ENCODE measurements around the gene CUL2. TPM values are rescaled to one million over a fixed set of nuclear protein-coding genes. Genes with fewer than 3 reads are reported as not detected.
A peak's percentile ranks its signal among the peaks of the same experiment; 100 is the strongest.

CUL2 gene
- total RNA-seq, 6 experiments from 2014 or later: 13.2 to 20.4 (median 15.9) TPM

GRCh38 chr10:35003906-35004305 lies 86.2 kb downstream of the CUL2 start:
- no peak for TF ChIP-seq POLR2A (IDR thresholded peaks at IDR 0.05)
- no peak for TF ChIP-seq CTCF (IDR thresholded peaks at IDR 0.05)
- Histone ChIP-seq H3K9me3 (no peaks in the 10 kb centered on the region), H3K36me3 (no peaks in the 10 kb centered on the region), H3K4me1 (peaks cover 0 to 2% (median 0%) of the 10 kb centered on the region in 4 donors), H3K27ac (no peak overlapping the region), H3K4me3 (no peak overlapping the region), H3K27me3 (no peaks in the 10 kb centered on the region)
- DNase-seq (no peak), ATAC-seq (no peak)
- WGBS (ENCODE audit: insufficient coverage, low coverage, low lambda C conversion rate, missing lambda C conversion rate): 95% methylated on average over 4 of the region's 4 CpGs
- intact Hi-C loops (cut with DNase I): no loop called here

DNA sequence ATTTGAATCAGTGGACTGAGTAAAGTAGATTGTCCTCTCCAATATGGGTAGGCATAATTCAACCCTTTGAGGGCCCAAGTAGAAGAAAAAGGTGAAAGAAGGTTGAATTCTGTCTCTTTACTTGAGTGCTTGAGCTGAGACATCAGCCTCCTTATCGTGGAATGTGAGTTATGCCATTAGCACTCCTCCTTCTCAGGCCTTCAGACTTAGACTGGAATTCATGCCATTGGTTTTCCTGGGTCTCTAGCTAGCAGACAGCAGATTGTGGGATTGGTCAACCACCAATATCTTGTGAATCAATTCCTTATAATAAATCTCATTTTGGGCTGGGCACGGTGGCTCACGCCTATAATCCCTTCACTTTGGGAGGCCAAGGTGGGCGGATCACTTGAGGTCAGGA lies 89.2 kb downstream of the CUL2 start:
- no peaks in the 10 kb centered on the region for H3K9me3 ChIP-seq
- no peak for ATAC-seq
- no peak overlapping the region for H3K4me3 ChIP-seq
- H3K4me1 ChIP-seq: peaks cover 0 to 2% (median 0%) of the 10 kb centered on the region in 4 donors
- no peak for TF ChIP-seq POLR2A (IDR thresholded peaks at IDR 0.05)
- TF ChIP-seq CTCF (IDR thresholded peaks at IDR 0.05): no peak
- H3K36me3 ChIP-seq: no peaks in the 10 kb centered on the region
- no peak overlapping the region for H3K27ac ChIP-seq
- intact Hi-C loops (cut with DNase I): no loop called here
- WGBS (ENCODE audit: insufficient coverage, low coverage, low lambda C conversion rate, missing lambda C conversion rate): 90% methylated on average over 4 of the region's 4 CpGs
- H3K27me3 ChIP-seq: no peaks in the 10 kb centered on the region
- no peak for DNase-seq

GRCh38 chr10:34999532-34999931 lies 90.6 kb downstream of the CUL2 start:
- Histone ChIP-seq H3K9me3 (no peaks in the 10 kb centered on the region), H3K4me3 (no peak overlapping the region), H3K27me3 (no peaks in the 10 kb centered on the region), H3K36me3 (no peaks in the 10 kb centered on the region), H3K27ac (no peak overlapping the region), H3K4me1 (peaks cover 0 to 4% (median 1%) of the 10 kb centered on the region in 4 donors)
- 63% methylated on average over 5 of the region's 5 CpGs for WGBS (ENCODE audit: insufficient coverage, low coverage, low lambda C conversion rate, missing lambda C conversion rate)
- TF ChIP-seq CTCF (IDR thresholded peaks at IDR 0.05): no peak
- DNase-seq (no peak), ATAC-seq (peak in 1 of 4 donors; percentile 39)
- intact Hi-C loops (cut with DNase I): no loop called here

GRCh38 chr10:34998940-34999339 lies 91.2 kb downstream of the CUL2 start:
- intact Hi-C loops (cut with DNase I): no loop called here
- no peaks in the 10 kb centered on the region for H3K9me3 ChIP-seq
- no peak overlapping the region for H3K27ac ChIP-seq
- H3K4me3 ChIP-seq: no peak overlapping the region
- H3K27me3 ChIP-seq: no peaks in the 10 kb centered on the region
- no peak for DNase-seq
- no peaks in the 10 kb centered on the region for H3K36me3 ChIP-seq
- H3K4me1 ChIP-seq: peaks cover 0 to 7% (median 1%) of the 10 kb centered on the region in 4 donors
- no peak for ATAC-seq
- WGBS (ENCODE audit: insufficient coverage, low coverage, low lambda C conversion rate, missing lambda C conversion rate): 83% methylated on average over 3 of the region's 3 CpGs
- TF ChIP-seq CTCF (IDR thresholded peaks at IDR 0.05) (no peak), POLR2A (IDR thresholded peaks at IDR 0.05) (no peak)

DNA sequence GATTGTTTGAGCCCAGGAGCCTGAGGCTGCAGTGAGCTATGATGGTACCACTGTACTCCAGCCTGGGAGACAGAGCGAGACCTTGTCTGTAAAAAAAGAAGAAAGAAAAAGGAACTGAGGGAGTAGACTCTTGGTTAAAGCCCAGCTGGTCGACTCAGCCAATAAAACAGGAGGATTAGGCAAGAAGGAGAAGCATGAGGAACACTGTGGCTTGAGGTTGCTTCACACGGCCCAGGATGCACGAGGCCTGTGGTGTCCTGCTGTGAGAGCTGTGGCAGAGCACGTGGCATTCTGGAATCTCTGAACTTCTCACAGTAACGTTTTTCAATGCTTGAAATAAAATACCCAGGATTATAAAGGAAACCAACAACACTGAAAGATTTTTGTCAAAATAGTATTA lies 93.3 kb downstream of the CUL2 start:
- Histone ChIP-seq H3K9me3 (no peaks in the 10 kb centered on the region), H3K36me3 (no peaks in the 10 kb centered on the region), H3K27me3 (no peaks in the 10 kb centered on the region), H3K4me3 (no peak overlapping the region), H3K27ac (no peak overlapping the region), H3K4me1 (peaks cover 0 to 7% (median 1%) of the 10 kb centered on the region in 4 donors)
- ATAC-seq (peak in 3 of 4 donors; percentile 18 to 36 (median 32)), DNase-seq (peak in 1 of 3 donors; percentile 32)
- no peak for TF ChIP-seq POLR2A (IDR thresholded peaks at IDR 0.05)
- no peak for TF ChIP-seq CTCF (IDR thresholded peaks at IDR 0.05)
- WGBS (ENCODE audit: insufficient coverage, low coverage, low lambda C conversion rate, missing lambda C conversion rate): 47% methylated on average over 6 of the region's 6 CpGs
- intact Hi-C loops (cut with DNase I): no loop called here

Data from right lobe of liver (tissue), 6 donors.